ENCODE results near the gene POLE2.
"Not testable (repeated sequence)": the region's sequence is repeated elsewhere in the genome, so short reads cannot be mapped to it uniquely, and the experiment has no call there.

The POLE2 gene, protein sequence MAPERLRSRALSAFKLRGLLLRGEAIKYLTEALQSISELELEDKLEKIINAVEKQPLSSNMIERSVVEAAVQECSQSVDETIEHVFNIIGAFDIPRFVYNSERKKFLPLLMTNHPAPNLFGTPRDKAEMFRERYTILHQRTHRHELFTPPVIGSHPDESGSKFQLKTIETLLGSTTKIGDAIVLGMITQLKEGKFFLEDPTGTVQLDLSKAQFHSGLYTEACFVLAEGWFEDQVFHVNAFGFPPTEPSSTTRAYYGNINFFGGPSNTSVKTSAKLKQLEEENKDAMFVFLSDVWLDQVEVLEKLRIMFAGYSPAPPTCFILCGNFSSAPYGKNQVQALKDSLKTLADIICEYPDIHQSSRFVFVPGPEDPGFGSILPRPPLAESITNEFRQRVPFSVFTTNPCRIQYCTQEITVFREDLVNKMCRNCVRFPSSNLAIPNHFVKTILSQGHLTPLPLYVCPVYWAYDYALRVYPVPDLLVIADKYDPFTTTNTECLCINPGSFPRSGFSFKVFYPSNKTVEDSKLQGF

DNA sequence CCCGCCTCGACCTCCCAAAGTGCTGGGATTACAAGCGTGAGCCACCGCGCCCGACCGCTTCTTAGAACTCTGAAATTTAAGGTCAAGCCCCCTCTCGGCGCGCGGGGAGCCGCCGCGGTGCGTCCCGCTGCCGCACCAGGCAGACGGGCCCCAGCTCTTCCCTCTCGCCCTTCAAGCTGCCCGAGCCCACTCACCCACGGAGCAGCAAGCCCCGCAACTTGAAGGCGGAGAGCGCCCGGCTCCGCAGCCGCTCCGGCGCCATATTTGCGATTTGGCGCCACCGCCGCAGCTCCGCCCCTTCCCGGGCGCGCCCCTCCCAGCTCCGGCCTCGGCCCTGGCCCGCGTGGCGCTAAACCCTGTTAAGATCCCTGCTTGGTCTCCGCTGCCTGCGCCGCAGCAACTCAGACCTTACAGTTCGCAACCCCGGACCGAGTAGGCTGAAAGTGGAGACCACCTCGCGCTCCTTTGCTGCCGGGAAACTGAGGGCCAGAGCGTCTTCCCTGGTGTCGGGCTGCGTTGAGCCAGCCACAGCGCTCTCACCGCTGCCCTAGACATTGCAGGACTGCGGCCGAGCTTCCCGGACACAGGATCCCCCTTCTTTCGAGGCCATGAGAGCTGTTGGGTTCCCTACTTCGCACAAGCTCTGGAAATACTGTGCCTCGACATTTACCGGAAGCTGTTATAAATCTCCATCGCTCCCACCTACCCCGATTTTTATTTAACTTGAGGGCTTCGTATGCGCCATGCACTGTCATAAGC lies at the start of gene POLE2:
TSS of gene POLE2 (minus strand) at position 273 of the 759 bp plus-strand sequence. CDS start at position 262, 11 bp downstream.
- peak within 1 kb of the TSS; percentile 69 for H3K4me3 ChIP-seq (ENCODE audit: control insufficient read depth, low read depth, low read length)
- DNase-seq (ENCODE audit: low read depth): peak; percentile 63
- TF ChIP-seq, protein P1, sequence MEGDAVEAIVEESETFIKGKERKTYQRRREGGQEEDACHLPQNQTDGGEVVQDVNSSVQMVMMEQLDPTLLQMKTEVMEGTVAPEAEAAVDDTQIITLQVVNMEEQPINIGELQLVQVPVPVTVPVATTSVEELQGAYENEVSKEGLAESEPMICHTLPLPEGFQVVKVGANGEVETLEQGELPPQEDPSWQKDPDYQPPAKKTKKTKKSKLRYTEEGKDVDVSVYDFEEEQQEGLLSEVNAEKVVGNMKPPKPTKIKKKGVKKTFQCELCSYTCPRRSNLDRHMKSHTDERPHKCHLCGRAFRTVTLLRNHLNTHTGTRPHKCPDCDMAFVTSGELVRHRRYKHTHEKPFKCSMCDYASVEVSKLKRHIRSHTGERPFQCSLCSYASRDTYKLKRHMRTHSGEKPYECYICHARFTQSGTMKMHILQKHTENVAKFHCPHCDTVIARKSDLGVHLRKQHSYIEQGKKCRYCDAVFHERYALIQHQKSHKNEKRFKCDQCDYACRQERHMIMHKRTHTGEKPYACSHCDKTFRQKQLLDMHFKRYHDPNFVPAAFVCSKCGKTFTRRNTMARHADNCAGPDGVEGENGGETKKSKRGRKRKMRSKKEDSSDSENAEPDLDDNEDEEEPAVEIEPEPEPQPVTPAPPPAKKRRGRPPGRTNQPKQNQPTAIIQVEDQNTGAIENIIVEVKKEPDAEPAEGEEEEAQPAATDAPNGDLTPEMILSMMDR (conservative IDR thresholded peaks at IDR 0.05; ENCODE audit: control insufficient read depth, insufficient read depth, low read depth, low read length): no peak

DNA sequence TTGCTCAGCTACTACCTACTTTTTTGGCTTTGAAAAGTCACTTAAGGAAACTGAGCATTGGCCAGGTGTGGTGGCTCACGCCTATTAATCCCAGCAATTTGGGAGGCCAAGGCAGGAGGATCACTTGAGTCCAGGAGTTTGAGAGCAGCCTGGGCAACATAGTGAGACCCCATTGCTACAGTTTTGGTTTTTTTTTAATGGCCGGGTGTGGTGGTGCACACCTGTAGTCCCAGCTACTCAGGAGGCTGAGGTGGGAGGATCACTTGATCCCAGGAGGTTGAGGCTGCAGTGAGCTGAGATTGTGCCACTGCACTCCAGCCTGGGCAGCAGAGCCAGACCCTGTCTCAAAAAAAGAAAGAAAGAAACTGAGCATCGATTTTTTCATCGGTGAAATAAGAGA lies 47.7 kb upstream of the POLE2 start:
- H3K4me3 ChIP-seq (ENCODE audit: control insufficient read depth, low read depth, low read length); DNase-seq (ENCODE audit: low read depth): not testable (repeated sequence)

DNA sequence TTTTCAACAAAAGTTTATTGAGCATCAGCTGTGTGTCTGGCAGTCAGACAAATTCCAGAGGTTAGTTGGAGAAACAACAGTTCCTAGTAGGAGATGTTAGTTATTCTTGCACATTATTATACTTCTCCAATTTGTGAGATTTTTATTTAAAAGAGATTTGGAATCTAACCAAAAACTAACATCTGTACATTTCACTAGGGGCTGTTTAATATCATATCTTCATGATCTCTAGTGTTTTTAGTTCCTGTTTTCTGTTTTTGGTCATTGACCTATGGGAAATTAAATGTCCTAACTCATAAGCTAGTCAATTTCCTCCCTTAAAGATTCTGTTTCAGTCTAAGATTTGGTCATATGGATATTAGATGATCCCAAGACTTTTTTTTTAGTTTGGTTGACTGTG lies 45.8 kb upstream of the POLE2 start:
- TF ChIP-seq, protein P1 (conservative IDR thresholded peaks at IDR 0.05; ENCODE audit: control insufficient read depth, insufficient read depth, low read depth, low read length): no peak
- no peak for DNase-seq (ENCODE audit: low read depth)
- H3K4me3 ChIP-seq (ENCODE audit: control insufficient read depth, low read depth, low read length): no peak overlapping the region

DNA sequence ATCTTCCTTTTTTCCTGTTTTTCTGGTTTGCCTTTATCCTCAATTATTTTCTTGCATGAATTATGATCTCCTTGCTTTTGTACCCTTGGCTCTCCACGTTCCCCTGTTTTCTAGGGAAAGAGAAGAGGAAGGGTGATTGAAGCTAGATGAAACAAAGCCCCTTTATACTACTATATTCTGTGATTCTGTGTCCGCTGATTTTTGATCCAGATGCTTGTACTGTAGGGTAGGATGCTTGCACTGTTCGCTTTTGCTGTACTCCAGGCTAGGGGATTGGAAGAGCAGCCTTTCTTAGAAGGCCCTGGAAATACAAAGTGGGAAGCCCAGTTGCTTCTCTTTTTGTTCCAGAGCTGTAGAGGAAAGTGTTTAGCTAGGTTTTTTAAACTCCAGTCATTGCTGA lies 44.9 kb upstream of the POLE2 start:
- no peak overlapping the region for H3K4me3 ChIP-seq (ENCODE audit: control insufficient read depth, low read depth, low read length)
- DNase-seq (ENCODE audit: low read depth): no peak
- TF ChIP-seq, protein P1 (conservative IDR thresholded peaks at IDR 0.05; ENCODE audit: control insufficient read depth, insufficient read depth, low read depth, low read length): no peak

DNA sequence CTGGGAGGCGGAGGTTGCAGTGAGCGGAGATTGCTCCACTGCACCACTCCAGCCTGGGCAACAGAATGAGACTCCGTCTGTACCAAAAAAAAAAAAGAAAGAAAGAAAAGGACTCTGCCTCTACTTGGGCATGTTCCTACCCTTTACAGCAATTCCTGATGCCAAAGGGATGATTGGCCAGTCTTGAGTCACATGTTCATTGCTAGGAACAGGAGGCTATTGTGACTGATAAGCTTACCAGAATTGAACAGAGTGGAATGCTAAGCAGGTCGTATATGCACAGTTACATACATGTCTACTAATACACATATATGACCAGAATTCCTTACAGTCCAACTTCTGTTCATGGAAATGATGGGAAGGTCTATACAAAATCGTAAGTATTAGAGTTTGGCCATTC lies 39.2 kb upstream of the POLE2 start:
- no peak overlapping the region for H3K4me3 ChIP-seq (ENCODE audit: control insufficient read depth, low read depth, low read length)
- TF ChIP-seq, protein P1 (conservative IDR thresholded peaks at IDR 0.05; ENCODE audit: control insufficient read depth, insufficient read depth, low read depth, low read length): no peak
- no peak for DNase-seq (ENCODE audit: low read depth)

DNA sequence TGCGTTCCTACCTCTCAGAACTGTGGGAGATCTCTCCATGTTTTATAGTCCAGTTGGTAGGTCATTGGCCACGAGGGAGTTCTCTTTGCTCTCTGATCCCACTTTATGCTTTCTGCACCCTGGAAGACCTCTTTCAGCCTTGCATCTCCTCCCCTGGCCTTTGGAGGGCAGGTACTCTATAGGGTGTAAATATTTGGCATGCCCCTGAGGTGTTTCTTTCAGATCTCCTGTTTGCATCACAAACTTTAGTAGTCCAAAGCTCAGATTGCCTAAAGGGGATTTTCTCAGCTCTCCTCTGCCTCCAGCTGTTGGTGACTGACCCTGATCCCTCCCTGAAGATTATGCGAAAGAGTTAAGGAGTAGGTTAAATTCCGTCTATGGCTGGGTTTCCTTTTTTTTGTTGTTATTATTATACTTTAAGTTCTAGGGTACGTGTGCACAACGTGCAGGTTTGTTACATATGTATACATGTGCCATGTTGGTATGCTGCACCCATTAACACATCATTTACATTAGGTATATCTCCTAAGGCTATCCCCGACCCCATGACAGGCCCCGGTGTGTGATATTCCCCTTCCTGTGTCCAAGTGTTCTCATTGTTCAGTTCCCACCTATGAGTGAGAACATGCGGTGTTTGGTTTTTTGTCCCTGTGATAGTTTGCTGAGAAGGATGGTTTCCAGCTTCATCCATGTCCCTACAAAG lies 33.9 kb upstream of the POLE2 start:
- not testable (repeated sequence) for DNase-seq (ENCODE audit: low read depth); H3K4me3 ChIP-seq (ENCODE audit: control insufficient read depth, low read depth, low read length)

DNA sequence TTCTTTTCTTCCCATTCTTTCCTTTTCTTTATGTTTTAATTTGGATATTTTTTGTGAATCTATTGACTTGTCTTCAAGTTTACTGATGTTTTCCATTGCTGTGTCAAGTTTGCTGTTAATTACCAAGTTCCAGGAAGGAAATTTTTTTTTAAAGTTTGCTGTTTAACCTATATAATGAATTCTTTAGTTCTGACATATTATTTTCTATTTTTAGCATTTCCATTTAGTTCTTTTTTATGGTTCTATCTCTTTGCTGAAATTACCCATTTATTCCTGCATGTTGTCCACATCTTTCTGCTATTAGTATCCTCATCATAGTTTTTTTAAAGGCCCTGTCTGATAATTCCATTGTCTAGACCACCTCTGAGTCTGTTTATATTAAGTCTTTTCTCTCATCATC lies 32.7 kb upstream of the POLE2 start:
- no peak overlapping the region for H3K4me3 ChIP-seq (ENCODE audit: control insufficient read depth, low read depth, low read length)
- DNase-seq (ENCODE audit: low read depth): no peak
- TF ChIP-seq, protein P1 (conservative IDR thresholded peaks at IDR 0.05; ENCODE audit: control insufficient read depth, insufficient read depth, low read depth, low read length): no peak

DNA sequence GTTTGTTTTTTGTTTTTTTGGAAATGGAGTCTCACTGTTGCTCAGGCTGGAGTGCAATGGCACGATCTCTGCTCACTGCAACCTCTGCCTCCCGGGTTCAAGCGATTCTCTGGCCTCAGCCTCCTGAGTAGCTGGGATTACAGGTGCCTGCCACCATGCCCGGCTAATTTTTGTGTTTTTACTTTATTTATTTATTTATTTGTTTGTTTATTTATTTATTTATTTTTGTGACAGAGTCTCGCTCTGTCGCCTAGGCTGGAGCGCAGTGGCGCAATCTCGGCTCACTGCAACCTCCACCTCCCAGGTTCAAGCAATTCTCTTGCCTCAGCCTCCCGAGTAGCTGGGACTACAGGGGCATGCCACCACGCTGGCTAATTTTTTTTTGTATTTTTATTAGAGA lies 23.0 kb upstream of the POLE2 start:
- not testable (repeated sequence) for DNase-seq (ENCODE audit: low read depth); H3K4me3 ChIP-seq (ENCODE audit: control insufficient read depth, low read depth, low read length)

DNA sequence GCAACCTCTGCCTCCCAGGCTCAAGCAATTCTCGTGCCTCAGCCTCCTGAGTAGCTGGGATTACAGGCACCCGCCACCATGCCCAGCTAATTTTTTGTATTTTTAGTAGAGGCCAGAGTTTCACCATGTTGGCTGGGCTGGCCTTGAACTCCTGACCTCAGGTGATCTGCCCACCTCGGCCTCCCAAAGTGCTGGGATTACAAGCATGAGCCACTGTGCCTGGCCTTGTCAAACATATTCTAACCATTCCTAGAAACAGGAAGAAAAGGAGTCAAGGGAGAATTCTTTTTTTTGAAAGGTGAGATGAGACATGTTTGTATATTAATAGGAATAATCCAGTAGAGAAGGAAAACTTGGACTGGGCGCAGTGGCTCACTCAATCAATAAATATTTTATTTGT lies 16.5 kb upstream of the POLE2 start:
- not testable (repeated sequence) for DNase-seq (ENCODE audit: low read depth); H3K4me3 ChIP-seq (ENCODE audit: control insufficient read depth, low read depth, low read length)

All from fibroblast of mammary gland (primary cell).